IMR-90 (cell line): ENCODE measurements around the gene POLR2L. TPM values are rescaled to one million over a fixed set of nuclear protein-coding genes. Genes with fewer than 3 reads are reported as not detected.

Experiments used
- ATAC-seq: fragments of 200-7000 bp; cut with Tn5 transposase; 2 replicates; pipeline ENCODE4 v1.9.1; 2020; ENCODE audit warnings: low read depth, mild to moderate bottlenecking, moderate library complexity
- BruUV-seq: library from RNA; stranded (reverse); fragments of 400-500 nt; replicated peaks from 2 replicates; lab custom pipeline; 2021; lab: Mats Ljungman, UMichigan
- CTCF ChIA-PET: fragments of 300-600 bp; formaldehyde crosslinking; extraction: SDS; loops from one replicate; lab custom pipeline; 2021; ENCODE audit warnings: antibody characterized with exemption; lab: Yijun Ruan, JAX
- POLR2A ChIA-PET: fragments of 300-600 bp; sonication (Branson Sonifier 250); formaldehyde crosslinking; loops from one replicate; lab custom pipeline; 2022; ENCODE audit warnings: antibody characterized with exemption; ENCODE audit not compliant: unreplicated experiment; lab: Charles Lee
- DNase-seq: peaks from one replicate; pipeline ENCODE4 v3.0.0; 2013
- H2AFZ ChIP-seq: replicated peaks from 2 replicates; pipeline ENCODE3; 2013; ENCODE audit warnings: low read length, mild to moderate bottlenecking; ENCODE audit not compliant: poor library complexity
- H2AK5ac ChIP-seq: 2 replicates; pipeline ENCODE4 v1.6.1; 2013; ENCODE audit warnings: low read depth, low read length, inconsistent platforms
- H2AK9ac ChIP-seq: replicated peaks from 2 replicates; pipeline ENCODE3; 2013; ENCODE audit warnings: mild to moderate bottlenecking, low read depth, low read length, moderate library complexity; ENCODE audit not compliant: poor library complexity
- H2BK120ac ChIP-seq: 2 replicates; pipeline ENCODE4 v1.6.1; 2013; ENCODE audit warnings: low read depth, low read length, inconsistent platforms
- H2BK15ac ChIP-seq: 3 replicates; pipeline ENCODE4 v1.6.1; 2013; ENCODE audit warnings: low read depth, low read length, inconsistent platforms
- H2BK20ac ChIP-seq: 2 replicates; pipeline ENCODE4 v1.6.1; 2013; ENCODE audit warnings: low read depth, mild to moderate bottlenecking, inconsistent platforms, low read length, moderate library complexity
- H2BK5ac ChIP-seq: 2 replicates; pipeline ENCODE4 v1.6.1; 2013; ENCODE audit warnings: mild to moderate bottlenecking, low read depth, low read length, inconsistent platforms; ENCODE audit not compliant: poor library complexity, severe bottlenecking
- H3K14ac ChIP-seq: replicated peaks from 2 replicates; pipeline ENCODE4 v1.6.1; 2013; ENCODE audit warnings: low read depth, low read length, inconsistent platforms
- H3K18ac ChIP-seq: 2 replicates; pipeline ENCODE4 v1.6.1; 2013; ENCODE audit warnings: low read depth, low read length, control low read depth
- H3K23ac ChIP-seq: 2 replicates; pipeline ENCODE4 v1.6.1; 2013; ENCODE audit warnings: low read depth, low read length, inconsistent platforms
- H3K27ac ChIP-seq: 2 replicates; pipeline ENCODE4 v1.5.1; 2013; ENCODE audit warnings: mild to moderate bottlenecking, control low read depth, low read length; ENCODE audit not compliant: insufficient read depth
- H3K27me3 ChIP-seq: 2 replicates; pipeline ENCODE4 v1.6.1; 2013; ENCODE audit warnings: low read length; ENCODE audit not compliant: control insufficient read depth, insufficient read depth
- H3K36me3 ChIP-seq: 2 replicates; pipeline ENCODE4 v1.6.1; 2013; ENCODE audit warnings: low read length, mixed read lengths; ENCODE audit not compliant: control insufficient read depth, insufficient read depth
- H3K4ac ChIP-seq: 2 replicates; pipeline ENCODE4 v1.6.1; 2013; ENCODE audit warnings: low read depth, low read length, inconsistent platforms
- H3K4me1 ChIP-seq: 2 replicates; pipeline ENCODE4 v1.6.1; 2013; ENCODE audit warnings: low read length, mixed read lengths; ENCODE audit not compliant: control insufficient read depth, insufficient read depth
- H3K4me2 ChIP-seq: 2 replicates; pipeline ENCODE4 v1.6.1; 2013; ENCODE audit warnings: low read depth, mild to moderate bottlenecking, control low read depth, low read length, moderate library complexity
- H3K4me3 ChIP-seq: 2 replicates; pipeline ENCODE4 v1.5.1; 2013; ENCODE audit warnings: low read depth, mild to moderate bottlenecking, control low read depth, low read length, moderate library complexity; ENCODE audit not compliant: insufficient read depth
- H3K56ac ChIP-seq: 2 replicates; pipeline ENCODE4 v1.6.1; 2013; ENCODE audit warnings: low read length, inconsistent platforms; ENCODE audit not compliant: insufficient read depth; ENCODE audit errors: extremely low read depth
- H3K79me1 ChIP-seq, 2 experiments: 2 replicates each; pipeline ENCODE4 v1.6.1; 2013; ENCODE audit warnings: low read length in 2 of 2, inconsistent platforms in 1 of 2, low read depth in 1 of 2
- H3K9ac ChIP-seq: 2 replicates; pipeline ENCODE4 v1.6.1; 2013; ENCODE audit warnings: low read depth, low read length, control low read depth
- H3K9me1 ChIP-seq: 2 replicates; pipeline ENCODE4 v1.6.1; 2013; ENCODE audit warnings: low read length, inconsistent platforms; ENCODE audit not compliant: insufficient read depth
- H3K9me3 ChIP-seq: 2 replicates; pipeline ENCODE4 v1.6.1; 2013; ENCODE audit warnings: low read length; ENCODE audit not compliant: control insufficient read depth, insufficient read depth
- H4K20me1 ChIP-seq: 2 replicates; pipeline ENCODE4 v1.6.1; 2013; ENCODE audit warnings: low read length, inconsistent platforms; ENCODE audit not compliant: insufficient read depth
- H4K5ac ChIP-seq: 2 replicates; pipeline ENCODE4 v1.6.1; 2013; ENCODE audit warnings: mild to moderate bottlenecking, low read depth, low read length, control low read depth
- H4K8ac ChIP-seq, 2 experiments: 2 replicates each; pipeline ENCODE4 v1.6.1; 2013; ENCODE audit warnings: low read depth in 2 of 2, low read length in 2 of 2, control low read depth in 1 of 2, inconsistent platforms in 1 of 2
- H4K91ac ChIP-seq: 2 replicates; pipeline ENCODE4 v1.6.1; 2013; ENCODE audit warnings: low read depth, low read length, inconsistent platforms; ENCODE audit not compliant: insufficient read depth
- CEBPB ChIP-seq: IDR thresholded peaks from 2 replicates; pipeline ENCODE4 v1.6.1; 2012; ENCODE audit warnings: low read depth, low read length, improper control_type of control experiment
- CHD1 ChIP-seq: IDR thresholded peaks from 2 replicates; pipeline ENCODE4 v1.6.1; 2012; ENCODE audit warnings: low read depth, low read length, improper control_type of control experiment
- CTCF ChIP-seq: conservative IDR thresholded peaks from 2 replicates; pipeline ENCODE4 v1.5.1; 2012; ENCODE audit warnings: mild to moderate bottlenecking, low read depth, low read length, improper control_type of control experiment
- MAFK ChIP-seq: IDR thresholded peaks from 2 replicates; pipeline ENCODE4 v1.6.1; 2012; ENCODE audit warnings: low read depth, low read length, improper control_type of control experiment
- MAZ ChIP-seq: IDR thresholded peaks from 2 replicates; pipeline ENCODE4 v1.6.1; 2012; ENCODE audit warnings: low read depth, mild to moderate bottlenecking, low read length, improper control_type of control experiment, moderate library complexity, borderline replicate concordance
- MXI1 ChIP-seq: IDR thresholded peaks from 2 replicates; pipeline ENCODE4 v1.6.1; 2012; ENCODE audit warnings: low read depth, mild to moderate bottlenecking, low read length, moderate library complexity, borderline replicate concordance
- RCOR1 ChIP-seq: IDR thresholded peaks from 2 replicates; pipeline ENCODE4 v1.6.1; 2012; ENCODE audit warnings: mild to moderate bottlenecking, low read length, improper control_type of control experiment; ENCODE audit not compliant: insufficient replicate concordance
- RFX5 ChIP-seq: IDR thresholded peaks from 2 replicates; pipeline ENCODE4 v1.8.0; 2012; ENCODE audit warnings: low read depth, mild to moderate bottlenecking, low read length, moderate library complexity
- SMC3 ChIP-seq: fragments of 150-350 bp; IDR thresholded peaks from 2 replicates; pipeline ENCODE4 v1.6.1; 2016; ENCODE audit warnings: low read depth, mild to moderate bottlenecking, antibody characterized with exemption, low read length, moderate library complexity
- WGBS, 2 experiments: methylation state at CpG; one replicate each; pipeline versions ENCODE4 v1.1.5 to v1.1.7; 2013; ENCODE audit warnings: missing lambda C conversion rate in 2 of 2; ENCODE audit not compliant: insufficient read length in 1 of 2; ENCODE audit errors: extremely low coverage in 2 of 2; 5-methylcytosine and 5-hydroxymethylcytosine counted together
- dilution Hi-C: fragments of 300-500 bp; cut with HindIII; formaldehyde crosslinking; loops from one replicate; pipeline ENCODE4 v1.14.3; 2018; ENCODE audit warnings: low sequenced_read_pairs; ENCODE audit not compliant: unreplicated experiment
- in situ Hi-C: fragments of 300-500 bp; cut with MboI; formaldehyde crosslinking; loops from 3 replicates; pipeline ENCODE4 v1.14.3; 2019; ENCODE audit warnings: low sequenced_read_pairs, inconsistent platforms, mixed read lengths
- intact Hi-C: fragments of 100-400 bp; cut with micrococcal nuclease; formaldehyde crosslinking; loops from 2 replicates; pipeline ENCODE4 v1.10.0; 2022
- polyA plus RNA-seq, 3 experiments: library from polyadenylated mRNA; depleted of rRNA; stranded (reverse); fragments of >200 nt; gene quantifications; 2 replicates each; pipeline ENCODE4 v1.2.3, GENCODE V29; 2012; ENCODE audit warnings: low replicate concordance in 1 of 3
- total RNA-seq: library from RNA; depleted of rRNA; stranded (reverse); fragments of >200 nt; gene quantifications from 2 replicates; pipeline ENCODE4 v1.2.3, GENCODE V29; 2012

The POLR2L gene
- total and polyA plus RNA-seq, 2 of the 4 experiments (the other 2 are of a cell fraction) = 44.4 to 416 TPM

- BruUV-seq = no TSS peak
- no peak for ATAC-seq
- no peak overlapping the region for H3K14ac ChIP-seq
- H2BK120ac ChIP-seq = no peak overlapping the region
- no peak overlapping the region for H2AFZ ChIP-seq
- H2AK5ac ChIP-seq = no peak overlapping the region
- H2AK9ac ChIP-seq = peak overlapping the region; percentile 79
- H3K36me3 ChIP-seq = peaks cover 2% of the 10 kb centered on the region; the same call in 1 of the 2 replicates
- no peak overlapping the region for H3K23ac ChIP-seq
- no peak overlapping the region for H4K5ac ChIP-seq
- H3K4me1 ChIP-seq = peaks cover 42% of the 10 kb centered on the region
- ChIA-PET CTCF (no interaction called here), POLR2A (no interaction called here)
- no peaks in the 10 kb centered on the region for H3K27me3 ChIP-seq
- H3K56ac ChIP-seq = no peak overlapping the region
- no peak overlapping the region for H2BK15ac ChIP-seq
- H3K18ac ChIP-seq = no peak overlapping the region
- H4K8ac ChIP-seq = no peak overlapping the region
- H2BK20ac ChIP-seq = no peak overlapping the region
- TF ChIP-seq SMC3 (no peak), CTCF (no peak), RCOR1 (no peak), RFX5 (no peak), MAZ (no peak), MXI1 (no peak), CHD1 (no peak), CEBPB (no peak), MAFK (no peak)
- no peak overlapping the region for H3K4me3 ChIP-seq
- H3K27ac ChIP-seq = no peak overlapping the region
- no peak for DNase-seq
- in situ Hi-C loops (no loop called here), intact Hi-C loops (loop anchor here (10.0 kb wide), 1 partner anchor 207 kb away; no protein-coding TSS in a partner anchor), dilution Hi-C loops (no loop called here)
- no peak overlapping the region for H2BK5ac ChIP-seq
- peaks cover 42% of the 10 kb centered on the region for H4K20me1 ChIP-seq
- WGBS, 2 experiments = 100% methylated on average over 3 of the region's 18 CpGs; no CpG with 5 or more reads in 1 of the 2 experiments
- H3K79me1 ChIP-seq = peaks cover 23 to 82% of the 10 kb centered on the region in 2 experiments
- H4K91ac ChIP-seq = no peak overlapping the region
- H3K9me3 ChIP-seq = no peaks in the 10 kb centered on the region
- peaks cover 11% of the 10 kb centered on the region; the same call in 1 of the 2 replicates for H3K9me1 ChIP-seq
- no peak overlapping the region for H3K4me2 ChIP-seq
- H3K4ac ChIP-seq = no peak overlapping the region
- no peak overlapping the region for H3K9ac ChIP-seq
Observed at GRCh38 chr11:847876-848275, 5.5 kb upstream of the POLR2L start.
